Measurements from ENCODE around the gene FRMD4A. TPM values are rescaled to one million over a fixed set of nuclear protein-coding genes. Genes with fewer than 3 reads are reported as not detected.
"Not testable (repeated sequence)": the region's sequence is repeated elsewhere in the genome, so short reads cannot be mapped to it uniquely, and the experiment has no call there.

FRMD4A gene
- total RNA-seq, 1 experiment from 2014 or later: 19.6 TPM

- Histone ChIP-seq H3K56ac (ENCODE audit: insufficient read length, low read depth, low read length) (no peak overlapping the region), H2AFZ (ENCODE audit: low read length) (no peak overlapping the region), H4K91ac (ENCODE audit: insufficient read length, low read depth, low read length) (no peak overlapping the region), H3K27ac (ENCODE audit: insufficient read length, low read depth, low read length) (no peak overlapping the region), H2BK20ac (ENCODE audit: low read depth, low read length, poor library complexity, severe bottlenecking) (no peak overlapping the region), H3K23ac (ENCODE audit: insufficient read length, low read depth, low read length) (no peak overlapping the region), H3K4me1 (ENCODE audit: insufficient read depth, low read length) (no peaks in the 10 kb centered on the region), H3K27me3 (ENCODE audit: insufficient read depth, low read length) (no peaks in the 10 kb centered on the region), H3K79me1 (ENCODE audit: insufficient read depth, low read depth, low read length, poor library complexity, severe bottlenecking) (no peaks in the 10 kb centered on the region), H3K4ac (ENCODE audit: low read depth, low read length) (no peak overlapping the region), H3K18ac (ENCODE audit: insufficient read length, low read depth, low read length) (no peak overlapping the region), H3K79me2 (ENCODE audit: insufficient read depth, low read length) (no peaks in the 10 kb centered on the region), H3K9me3 (ENCODE audit: control insufficient read depth, low read depth, low read length) (no peaks in the 10 kb centered on the region), H3K9ac (ENCODE audit: extremely low read depth, insufficient read length, low read length) (no peak overlapping the region), H2BK120ac (ENCODE audit: low read depth, low read length, poor library complexity, severe bottlenecking) (no peak overlapping the region), H3K23me2 (ENCODE audit: insufficient read length, low read depth, low read length, poor library complexity, severe bottlenecking) (no peaks in the 10 kb centered on the region), H3K4me2 (ENCODE audit: insufficient read depth, insufficient read length, low read length) (no peak overlapping the region), H2BK15ac (ENCODE audit: low read depth, low read length) (no peak overlapping the region), H4K20me1 (ENCODE audit: control insufficient read depth, insufficient read depth, insufficient read length) (no peaks in the 10 kb centered on the region), H3T11ph (ENCODE audit: low read length) (no peak overlapping the region), H3K14ac (ENCODE audit: insufficient read depth, low read length) (no peak overlapping the region), H4K5ac (ENCODE audit: insufficient read length, low read depth, low read length) (no peak overlapping the region), H2BK12ac (ENCODE audit: insufficient read length, low read depth, low read length) (no peak overlapping the region), H2BK5ac (ENCODE audit: insufficient read length, low read length) (no peak overlapping the region), H4K8ac (replicated peaks; ENCODE audit: insufficient read length, low read depth, low read length) (no peak overlapping the region), H2AK5ac (ENCODE audit: insufficient read length, low read length) (no peak overlapping the region)
- Mint-ChIP-seq H3K27ac (no peak overlapping the region), H3K27me3 (ENCODE audit: low read depth) (no peaks in the 10 kb centered on the region; the same call in 1 of the 2 replicates), H3K4me1 (peaks cover 0 to 10% of the 10 kb centered on the region in 2 experiments; a peak in 2 of 4 replicates), H3K36me3 (ENCODE audit: insufficient read depth in 1 of 3, low read depth in 3 of 3) (no peaks in the 10 kb centered on the region; a peak in 1 of 7 replicates), H3K9me3 (no peaks in the 10 kb centered on the region; a peak in 1 of 5 replicates), H3K4me3 (no peak overlapping the region)
- no peak for DNase-seq
- WGBS (ENCODE audit: extremely low coverage, insufficient read length, low lambda C conversion rate): no CpG with 5 or more reads among the region's 3 CpGs
- TF ChIP-seq, protein P1, sequence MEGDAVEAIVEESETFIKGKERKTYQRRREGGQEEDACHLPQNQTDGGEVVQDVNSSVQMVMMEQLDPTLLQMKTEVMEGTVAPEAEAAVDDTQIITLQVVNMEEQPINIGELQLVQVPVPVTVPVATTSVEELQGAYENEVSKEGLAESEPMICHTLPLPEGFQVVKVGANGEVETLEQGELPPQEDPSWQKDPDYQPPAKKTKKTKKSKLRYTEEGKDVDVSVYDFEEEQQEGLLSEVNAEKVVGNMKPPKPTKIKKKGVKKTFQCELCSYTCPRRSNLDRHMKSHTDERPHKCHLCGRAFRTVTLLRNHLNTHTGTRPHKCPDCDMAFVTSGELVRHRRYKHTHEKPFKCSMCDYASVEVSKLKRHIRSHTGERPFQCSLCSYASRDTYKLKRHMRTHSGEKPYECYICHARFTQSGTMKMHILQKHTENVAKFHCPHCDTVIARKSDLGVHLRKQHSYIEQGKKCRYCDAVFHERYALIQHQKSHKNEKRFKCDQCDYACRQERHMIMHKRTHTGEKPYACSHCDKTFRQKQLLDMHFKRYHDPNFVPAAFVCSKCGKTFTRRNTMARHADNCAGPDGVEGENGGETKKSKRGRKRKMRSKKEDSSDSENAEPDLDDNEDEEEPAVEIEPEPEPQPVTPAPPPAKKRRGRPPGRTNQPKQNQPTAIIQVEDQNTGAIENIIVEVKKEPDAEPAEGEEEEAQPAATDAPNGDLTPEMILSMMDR (conservative IDR thresholded peaks at IDR 0.05): no peak
These were observed 193.3 kb downstream of the FRMD4A start for GRCh38 chr10:14137391-14137790.

- not testable (repeated sequence) for H4K8ac ChIP-seq (replicated peaks; ENCODE audit: insufficient read length, low read depth, low read length); H3K79me2 ChIP-seq (ENCODE audit: insufficient read depth, low read length); H3K4ac ChIP-seq (ENCODE audit: low read depth, low read length); H4K91ac ChIP-seq (ENCODE audit: insufficient read length, low read depth, low read length); H3K36me3 Mint-ChIP-seq (ENCODE audit: insufficient read depth in 1 of 3, low read depth in 3 of 3); H3T11ph ChIP-seq (ENCODE audit: low read length); H3K4me3 Mint-ChIP-seq; H3K4me1 ChIP-seq (ENCODE audit: insufficient read depth, low read length); H3K27me3 Mint-ChIP-seq (ENCODE audit: low read depth); H3K9ac ChIP-seq (ENCODE audit: extremely low read depth, insufficient read length, low read length); H2BK12ac ChIP-seq (ENCODE audit: insufficient read length, low read depth, low read length); H3K27ac ChIP-seq (ENCODE audit: insufficient read length, low read depth, low read length); H3K79me1 ChIP-seq (ENCODE audit: insufficient read depth, low read depth, low read length, poor library complexity, severe bottlenecking); H3K14ac ChIP-seq (ENCODE audit: insufficient read depth, low read length); H3K18ac ChIP-seq (ENCODE audit: insufficient read length, low read depth, low read length); H3K23me2 ChIP-seq (ENCODE audit: insufficient read length, low read depth, low read length, poor library complexity, severe bottlenecking); H3K4me2 ChIP-seq (ENCODE audit: insufficient read depth, insufficient read length, low read length); H3K9me3 ChIP-seq (ENCODE audit: control insufficient read depth, low read depth, low read length); H4K5ac ChIP-seq (ENCODE audit: insufficient read length, low read depth, low read length); H2BK120ac ChIP-seq (ENCODE audit: low read depth, low read length, poor library complexity, severe bottlenecking); H3K9me3 Mint-ChIP-seq; H3K27ac Mint-ChIP-seq; H2BK20ac ChIP-seq (ENCODE audit: low read depth, low read length, poor library complexity, severe bottlenecking); DNase-seq; H3K27me3 ChIP-seq (ENCODE audit: insufficient read depth, low read length); H3K23ac ChIP-seq (ENCODE audit: insufficient read length, low read depth, low read length); H2AK5ac ChIP-seq (ENCODE audit: insufficient read length, low read length); H2BK5ac ChIP-seq (ENCODE audit: insufficient read length, low read length); H2BK15ac ChIP-seq (ENCODE audit: low read depth, low read length); H3K56ac ChIP-seq (ENCODE audit: insufficient read length, low read depth, low read length); H2AFZ ChIP-seq (ENCODE audit: low read length); H4K20me1 ChIP-seq (ENCODE audit: control insufficient read depth, insufficient read depth, insufficient read length)
- no CpG with 5 or more reads among the region's 2 CpGs for WGBS (ENCODE audit: extremely low coverage, insufficient read length, low lambda C conversion rate)
- peaks cover 0 to 10% of the 10 kb centered on the region in 2 experiments; a peak in 2 of 4 replicates for H3K4me1 Mint-ChIP-seq
These were observed 195.5 kb downstream of the FRMD4A start for GRCh38 chr10:14135196-14135595.

Measured in H9 (cell line).